ENCODE results near the gene CGB1. TPM values are rescaled to one million over a fixed set of nuclear protein-coding genes. Genes with fewer than 3 reads are reported as not detected.

Gene CGB1
- total and polyA plus RNA-seq, 10 of the 15 experiments (the other 5 are each of a cell fraction or from before 2014, with no cell fraction given): not detected

GRCh38 chr19:49004133-49004532 is 32.6 kb downstream of the CGB1 start:
- DNase-seq (ENCODE audit: low read depth, low spot score) (no peak), ATAC-seq (no peak), FAIRE-seq (no peak)
- Histone ChIP-seq H3K79me2 (ENCODE audit: control insufficient read depth, insufficient read depth, low read length) (no peaks in the 10 kb centered on the region; the same call in 1 of the 2 replicates), H3K4me2 (ENCODE audit: control insufficient read depth, insufficient read depth) (no peak overlapping the region), H3K9ac (ENCODE audit: control insufficient read depth, insufficient read depth, low read length) (no peak overlapping the region), H4K20me1 (ENCODE audit: control insufficient read depth, insufficient read depth) (no peaks in the 10 kb centered on the region), H3K4me3 (no peak overlapping the region), H3K9me3 (replicated peaks; ENCODE audit: control insufficient read depth, insufficient read depth, low read length) (no peaks in the 10 kb centered on the region), H3K36me3 (ENCODE audit: control insufficient read depth in 2 of 2, insufficient read depth in 2 of 2, low read length in 1 of 2) (peaks cover 13 to 16% of the 10 kb centered on the region in 2 experiments), H3K27ac (ENCODE audit: control insufficient read depth, insufficient read depth) (no peak overlapping the region), H3K4me1 (ENCODE audit: control insufficient read depth, insufficient read depth, low read length) (no peaks in the 10 kb centered on the region), H3K27me3 (replicated peaks in 1 of 2; ENCODE audit: control insufficient read depth in 2 of 2, insufficient read depth in 2 of 2, low read length in 1 of 2) (no peaks in the 10 kb centered on the region), H2AFZ (ENCODE audit: control insufficient read depth, low read depth, low read length) (no peak overlapping the region)
- no TSS peak for BruUV-seq (replicated peaks)
- TF ChIP-seq NFIC (IDR thresholded peaks at IDR 0.05; ENCODE audit: low read depth, low read length) (no peak), USF2 (IDR thresholded peaks at IDR 0.05; ENCODE audit: borderline replicate concordance, low read depth, low read length) (no peak), EZH2 (IDR thresholded peaks at IDR 0.05; ENCODE audit: borderline replicate concordance, control insufficient read depth, low read depth, low read length) (no peak), TBL1XR1 (IDR thresholded peaks at IDR 0.05; ENCODE audit: low read depth, low read length) (no peak), FOXM1 (IDR thresholded peaks at IDR 0.05; ENCODE audit: low read depth, low read length) (no peak)
- ChIA-PET CTCF (interaction anchor here (0.6 to 0.8 kb wide), 3 partner anchors 9 to 215 kb away, joined by 3 read pairs; no protein-coding TSS in a partner anchor), RAD21 (ENCODE audit: unreplicated experiment) (no interaction called here), POLR2A (interaction anchor here (0.6 to 1.1 kb wide), 5 partner anchors 11 to 140 kb away, joined by 3 to 7 read pairs (median 3); partner anchors contain the start of genes GYS1 and RUVBL2), SMC1A (ENCODE audit: uncharacterized antibody, unreplicated experiment) (interaction anchor here (0.6 to 1.0 kb wide), 2 partner anchors 11 to 484 kb away, joined by 4 read pairs; partner anchors contain the start of genes GYS1 and RUVBL2)
- in situ Hi-C loops (cut with MboI) (no loop called here), intact Hi-C loops (cut with micrococcal nuclease; ENCODE audit: unreplicated experiment) (no loop called here)
- WGBS (ENCODE audit: insufficient coverage, insufficient replicate concordance, low lambda C conversion rate, missing lambda C conversion rate): over 99% methylated on average over 15 of the region's 15 CpGs
